Measurements from ENCODE around the gene CACUL1. TPM values are rescaled to one million over a fixed set of nuclear protein-coding genes. Genes with fewer than 3 reads are reported as not detected.
A peak's percentile ranks its signal among the peaks of the same experiment; 100 is the strongest.
"Not testable (repeated sequence)": the region's sequence is repeated elsewhere in the genome, so short reads cannot be mapped to it uniquely, and the experiment has no call there.

CACUL1 gene
- 10 to 100 TPM; 16.9 to 49.3 (median 22.2) TPM for total RNA-seq

GRCh38 chr10:118754556-118755423 lies at the start of gene CACUL1:
Gene CACUL1 (minus strand): TSS chr10:118754970. CDS start chr10:118754762, 208 bp downstream.
- Histone ChIP-seq H3K4me3 (peak within 1 kb of the TSS; percentile 65 to 100 (median 80)), H3K4me1 (replicated peaks in 1 of 2) (peaks cover 0 to 13% of the 10 kb centered on the region in 2 donors), H3K27ac (peak within 1 kb of the TSS; percentile 90 to 94)
- WGBS, 10 experiments = 0% methylated on average over 20 of the region's 87 CpGs; no CpG with 5 or more reads in 9 of the 10 experiments
- ATAC-seq (replicated peaks in 6 of 8) = peak; percentile 86 to 96 (median 94)
- in situ Hi-C loops (cut with MboI; ENCODE audit: low pct_unique_long_range_greater_than_20kb in 2 of 9, low sequenced_read_pairs in 9 of 9, unreplicated experiment in 9 of 9) = no loop called here

DNA sequence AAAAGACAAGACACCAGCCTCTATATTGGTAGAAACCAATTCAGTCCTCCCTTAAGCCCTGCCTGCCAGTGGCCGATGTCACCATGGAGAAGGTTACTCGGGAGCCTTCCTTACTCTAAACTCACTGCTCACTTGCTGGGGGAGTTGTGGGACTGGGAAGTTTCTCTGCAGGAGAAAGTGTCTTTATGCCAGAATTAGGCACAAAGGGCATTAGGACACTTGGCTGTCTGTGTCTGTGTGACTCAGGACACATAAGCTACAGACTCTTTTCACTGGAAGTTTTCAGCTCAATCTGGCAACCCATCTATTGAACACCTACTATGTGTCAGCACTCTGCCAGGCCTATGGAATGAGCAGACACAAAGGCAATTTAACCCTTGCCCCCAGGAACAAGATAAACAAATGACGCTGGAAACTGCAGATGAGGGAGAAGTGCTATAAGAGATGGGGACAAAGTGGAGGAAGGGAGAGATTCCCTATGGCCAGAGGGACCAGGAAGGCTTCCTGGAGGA lies 49.5 kb upstream of the CACUL1 start:
- in situ Hi-C loops (cut with MboI; ENCODE audit: low pct_unique_long_range_greater_than_20kb in 2 of 9, low sequenced_read_pairs in 9 of 9, unreplicated experiment in 9 of 9) = no loop called here
- Histone ChIP-seq H3K4me3 (no peak overlapping the region), H3K4me1 (replicated peaks in 1 of 2) (peaks cover 5 to 8% of the 10 kb centered on the region in 2 donors), H3K27ac (no peak overlapping the region)
- 0 to 76% (median 52%) methylated on average over 1 to 3 of the region's 3 CpGs; no CpG with 5 or more reads in 2 of the 10 experiments for WGBS, 10 experiments
- ATAC-seq (replicated peaks in 6 of 8) = peak in 1 of 8 experiments; percentile 58

DNA sequence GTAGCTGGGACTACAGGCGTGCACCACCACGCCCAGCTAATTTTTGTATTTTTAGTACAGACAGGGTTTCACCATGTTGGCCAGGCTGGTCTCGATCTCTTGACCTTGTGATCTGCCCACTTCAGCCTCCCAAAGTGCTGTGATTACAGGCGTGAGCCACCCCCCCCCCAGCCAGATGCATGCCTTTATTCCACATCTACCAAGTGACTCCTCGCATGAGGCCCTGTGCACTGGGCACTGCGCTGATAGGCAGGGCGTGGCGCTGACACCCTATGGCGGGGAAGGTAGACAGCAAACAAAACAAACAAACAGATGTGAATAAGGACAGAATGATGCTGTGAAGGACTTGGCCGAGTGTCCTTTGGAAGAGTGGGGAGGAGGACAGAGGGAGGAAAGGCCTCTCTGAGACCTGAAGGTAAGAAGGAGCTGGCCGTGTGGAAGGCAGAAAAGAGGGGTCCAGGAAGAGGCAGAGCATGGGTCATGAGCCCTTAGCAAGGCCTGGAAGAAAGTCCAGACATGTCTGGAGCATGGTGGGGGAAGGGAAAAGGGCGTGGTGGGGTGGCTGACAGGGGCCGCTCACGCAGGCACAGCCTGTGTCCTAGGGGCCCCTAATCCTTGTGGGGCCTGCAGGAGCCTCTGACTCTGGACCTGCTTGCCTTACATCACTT lies 47.5 kb upstream of the CACUL1 start:
- no peaks in the 10 kb centered on the region for H3K4me1 ChIP-seq (replicated peaks in 1 of 2)
- in situ Hi-C loops (cut with MboI; ENCODE audit: low pct_unique_long_range_greater_than_20kb in 2 of 9, low sequenced_read_pairs in 9 of 9, unreplicated experiment in 9 of 9) = no loop called here
- no peak overlapping the region for H3K4me3 ChIP-seq
- ATAC-seq (replicated peaks in 6 of 8) = no peak
- 57 to 100% (median 85%) methylated on average over 2 to 11 of the region's 14 CpGs; no CpG with 5 or more reads in 3 of the 10 experiments for WGBS, 10 experiments
- H3K27ac ChIP-seq = no peak overlapping the region

GRCh38 chr10:118800920-118801319 lies 46.1 kb upstream of the CACUL1 start:
- no peak overlapping the region for H3K4me3 ChIP-seq
- H3K4me1 ChIP-seq (replicated peaks in 1 of 2) = no peaks in the 10 kb centered on the region
- ATAC-seq (replicated peaks in 6 of 8) = peak in 6 of 8 experiments; percentile 25 to 82 (median 46)
- no peak overlapping the region for H3K27ac ChIP-seq
- in situ Hi-C loops (cut with MboI; ENCODE audit: low pct_unique_long_range_greater_than_20kb in 2 of 9, low sequenced_read_pairs in 9 of 9, unreplicated experiment in 9 of 9) = no loop called here
- 33 to 100% (median 83%) methylated on average over 1 to 4 of the region's 4 CpGs; no CpG with 5 or more reads in 1 of the 10 experiments for WGBS, 10 experiments

DNA sequence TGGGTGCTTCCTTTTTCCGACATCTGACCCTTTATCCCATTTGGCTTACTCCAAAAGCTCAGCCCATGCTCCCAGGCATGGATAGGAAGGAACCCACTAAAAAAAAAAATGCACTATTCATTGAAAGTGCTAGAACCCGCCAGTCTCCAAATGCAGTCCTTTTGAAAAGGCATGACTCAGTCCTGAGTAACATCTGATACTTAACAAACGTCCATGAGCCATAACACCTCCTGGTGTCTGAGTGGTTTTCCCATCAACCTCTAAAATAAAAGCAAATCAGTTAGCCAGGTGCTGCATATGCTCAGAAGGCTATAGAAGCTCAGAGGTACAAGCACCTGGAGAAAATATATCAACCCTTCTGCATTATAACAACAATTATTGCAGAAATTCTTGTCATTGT lies 45.0 kb upstream of the CACUL1 start:
- WGBS, 10 experiments = 0 to 100% (median 24%) methylated on average over 1 to 3 of the region's 3 CpGs; no CpG with 5 or more reads in 5 of the 10 experiments
- in situ Hi-C loops (cut with MboI; ENCODE audit: low pct_unique_long_range_greater_than_20kb in 2 of 9, low sequenced_read_pairs in 9 of 9, unreplicated experiment in 9 of 9) = no loop called here

GRCh38 chr10:118798231-118798662 lies 43.5 kb upstream of the CACUL1 start:
- Histone ChIP-seq H3K4me3 (no peak overlapping the region), H3K27ac (no peak overlapping the region), H3K4me1 (replicated peaks in 1 of 2) (no peaks in the 10 kb centered on the region)
- 10 to 70% (median 40%) methylated on average over 1 to 3 of the region's 3 CpGs; no CpG with 5 or more reads in 5 of the 10 experiments for WGBS, 10 experiments
- in situ Hi-C loops (cut with MboI; ENCODE audit: low pct_unique_long_range_greater_than_20kb in 2 of 9, low sequenced_read_pairs in 9 of 9, unreplicated experiment in 9 of 9) = no loop called here
- ATAC-seq (replicated peaks in 6 of 8) = peak in 3 of 8 experiments; percentile 16 to 76 (median 40)

More for the DNA sequence above, 45.0 kb upstream of the CACUL1 start:
- H3K4me1 ChIP-seq (replicated peaks in 1 of 2) = no peaks in the 10 kb centered on the region
- no peak overlapping the region for H3K4me3 ChIP-seq
- H3K27ac ChIP-seq = no peak overlapping the region
- ATAC-seq (replicated peaks in 6 of 8) = peak in 2 of 8 experiments; percentile 80 to 81

GRCh38 chr10:118794971-118795370 lies 40.2 kb upstream of the CACUL1 start:
- in situ Hi-C loops (cut with MboI; ENCODE audit: low pct_unique_long_range_greater_than_20kb in 2 of 9, low sequenced_read_pairs in 9 of 9, unreplicated experiment in 9 of 9); H3K4me1 ChIP-seq (replicated peaks in 1 of 2); ATAC-seq (replicated peaks in 6 of 8); H3K4me3 ChIP-seq; H3K27ac ChIP-seq: not testable (repeated sequence)
- WGBS, 10 experiments = 50 to 100% methylated on average over 2 of the region's 7 CpGs; no CpG with 5 or more reads in 8 of the 10 experiments

- Histone ChIP-seq H3K4me1 (replicated peaks in 1 of 2) (no peaks in the 10 kb centered on the region), H3K27ac (no peak overlapping the region), H3K4me3 (no peak overlapping the region)
- 58 to 93% (median 86%) methylated on average over 1 to 6 of the region's 6 CpGs; no CpG with 5 or more reads in 4 of the 10 experiments for WGBS, 10 experiments
- in situ Hi-C loops (cut with MboI; ENCODE audit: low pct_unique_long_range_greater_than_20kb in 2 of 9, low sequenced_read_pairs in 9 of 9, unreplicated experiment in 9 of 9) = no loop called here
- no peak for ATAC-seq (replicated peaks in 6 of 8)
Measured at GRCh38 chr10:118793545-118793944, 38.8 kb upstream of the CACUL1 start.

DNA sequence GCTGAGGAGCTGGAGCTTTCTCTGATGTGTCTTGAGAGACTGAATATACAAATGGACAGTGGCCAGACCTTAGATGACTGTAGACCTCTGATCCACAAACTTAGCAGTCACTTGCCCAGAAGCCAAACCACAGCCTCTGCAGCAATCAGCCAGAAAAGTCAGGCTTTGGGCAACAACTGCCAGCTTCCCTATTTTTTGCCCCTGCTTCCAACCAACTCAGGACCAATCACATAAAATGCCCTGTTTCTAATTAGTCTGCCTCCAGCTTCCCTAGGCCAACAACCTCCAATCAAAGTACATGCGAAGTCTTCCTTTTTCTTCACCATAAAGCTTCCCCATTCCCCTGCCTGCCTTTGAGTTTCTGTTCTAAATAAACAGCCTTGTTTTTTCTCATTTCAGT lies 37.8 kb upstream of the CACUL1 start:
- in situ Hi-C loops (cut with MboI; ENCODE audit: low pct_unique_long_range_greater_than_20kb in 2 of 9, low sequenced_read_pairs in 9 of 9, unreplicated experiment in 9 of 9) = no loop called here
- H3K4me1 ChIP-seq (replicated peaks in 1 of 2) = no peaks in the 10 kb centered on the region
- WGBS, 10 experiments = 0 to 100% (median 85%) methylated on average over 1 of the region's 1 CpG; no CpG with 5 or more reads in 2 of the 10 experiments
- H3K27ac ChIP-seq = no peak overlapping the region
- H3K4me3 ChIP-seq = no peak overlapping the region
- ATAC-seq (replicated peaks in 6 of 8) = no peak

DNA sequence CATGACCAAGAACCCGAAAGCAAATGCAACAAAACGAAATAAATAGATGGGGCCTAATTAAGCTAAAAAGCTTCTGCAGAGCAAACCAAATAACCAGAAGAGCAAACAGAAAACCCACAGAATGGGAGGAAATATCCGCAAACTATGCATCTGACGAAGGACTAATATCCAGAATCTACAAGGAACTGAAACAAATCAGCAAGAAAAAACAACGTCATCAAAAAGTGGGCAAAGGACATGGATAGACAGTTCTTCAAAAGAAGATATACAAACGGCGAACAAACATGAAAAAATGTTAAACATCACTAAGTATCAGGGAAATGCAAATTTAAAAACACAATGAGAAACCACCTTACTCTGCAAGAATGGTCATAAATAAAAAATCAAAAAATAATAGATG lies 35.3 kb upstream of the CACUL1 start:
- ATAC-seq (replicated peaks in 6 of 8) = no peak
- in situ Hi-C loops (cut with MboI; ENCODE audit: low pct_unique_long_range_greater_than_20kb in 2 of 9, low sequenced_read_pairs in 9 of 9, unreplicated experiment in 9 of 9) = no loop called here
- WGBS, 10 experiments = 44 to 91% (median 75%) methylated on average over 6 to 7 of the region's 7 CpGs
- Histone ChIP-seq H3K27ac (no peak overlapping the region), H3K4me1 (replicated peaks in 1 of 2) (no peaks in the 10 kb centered on the region), H3K4me3 (no peak overlapping the region)

DNA sequence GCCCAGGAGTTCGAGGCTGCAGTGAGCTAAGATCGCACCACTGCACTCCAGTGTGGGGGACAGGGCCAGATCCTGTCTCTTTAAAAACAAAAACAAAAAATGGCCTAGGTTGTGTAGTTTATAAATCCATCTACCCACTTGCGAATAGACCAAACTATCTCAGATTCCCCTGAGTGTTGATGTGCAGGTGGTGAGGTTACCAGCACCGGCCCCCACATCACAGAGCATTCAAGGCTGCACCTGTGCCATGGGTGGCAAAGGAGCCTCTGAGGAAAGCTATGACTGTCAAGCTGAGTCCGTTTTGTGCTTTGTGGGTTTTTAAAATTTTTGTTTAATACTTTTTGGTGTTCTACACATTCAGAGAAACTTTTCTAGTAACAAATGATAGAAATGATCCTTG lies 30.8 kb upstream of the CACUL1 start:
- ATAC-seq (replicated peaks in 6 of 8) = no peak
- Histone ChIP-seq H3K4me1 (replicated peaks in 1 of 2) (no peaks in the 10 kb centered on the region), H3K27ac (no peak overlapping the region), H3K4me3 (no peak overlapping the region)
- in situ Hi-C loops (cut with MboI; ENCODE audit: low pct_unique_long_range_greater_than_20kb in 2 of 9, low sequenced_read_pairs in 9 of 9, unreplicated experiment in 9 of 9) = no loop called here
- 0 to 100% (median 56%) methylated on average over 1 to 5 of the region's 5 CpGs for WGBS, 10 experiments

DNA sequence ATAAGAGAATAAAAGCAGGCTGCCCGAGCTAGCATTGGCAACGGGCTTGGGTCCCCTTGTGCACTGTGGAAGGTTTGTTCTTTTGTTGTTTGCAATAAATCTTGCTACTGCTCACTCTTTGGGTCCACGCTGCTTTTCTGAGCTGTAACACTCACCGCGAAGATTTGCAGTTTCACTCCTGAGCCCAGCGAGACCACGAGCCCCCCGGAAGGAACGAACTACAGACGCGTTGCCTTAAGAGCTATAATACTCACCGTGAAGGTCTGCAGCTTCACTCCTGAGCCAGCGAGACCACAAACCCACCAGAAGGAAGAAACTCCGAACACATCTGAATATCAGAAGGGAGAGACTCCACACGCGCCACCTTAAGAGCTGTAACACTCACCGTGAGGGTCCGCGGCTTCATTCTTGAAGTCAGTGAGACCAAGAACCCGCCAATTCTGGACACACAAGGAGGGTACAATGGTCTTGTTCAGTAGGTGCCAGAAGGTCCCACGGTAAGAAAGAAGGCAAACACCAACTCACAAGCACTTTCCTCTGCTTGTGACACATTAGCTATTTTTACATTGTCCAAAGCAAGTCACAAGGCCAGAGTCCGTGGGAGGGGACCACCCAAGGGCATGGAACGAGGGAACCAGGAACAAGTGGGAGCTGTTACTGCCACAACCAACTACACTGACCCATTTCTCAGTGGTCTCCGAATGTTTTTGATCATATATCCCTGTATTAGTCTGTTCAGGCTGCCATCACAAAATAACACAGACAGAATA lies 29.2 kb upstream of the CACUL1 start:
- Histone ChIP-seq H3K27ac (no peak overlapping the region), H3K4me1 (replicated peaks in 1 of 2) (no peaks in the 10 kb centered on the region), H3K4me3 (no peak overlapping the region)
- in situ Hi-C loops (cut with MboI; ENCODE audit: low pct_unique_long_range_greater_than_20kb in 2 of 9, low sequenced_read_pairs in 9 of 9, unreplicated experiment in 9 of 9) = no loop called here
- no peak for ATAC-seq (replicated peaks in 6 of 8)
- WGBS, 10 experiments = 0 to 94% (median 69%) methylated on average over 1 to 8 of the region's 24 CpGs; no CpG with 5 or more reads in 4 of the 10 experiments
